ENCODE data around the gene UBAP1.

GRCh38 chr9:34211395-34211794 is 32.6 kb downstream of the UBAP1 start:
- TF ChIP-seq MAX (IDR thresholded peaks at IDR 0.05; ENCODE audit: low read depth) (no peak), EZH2phosphoT487 (IDR thresholded peaks at IDR 0.05; ENCODE audit: borderline replicate concordance, low read depth) (no peak), SMC3 (IDR thresholded peaks at IDR 0.05; ENCODE audit: low read depth, low read length) (no peak), POLR2AphosphoS5 (IDR thresholded peaks at IDR 0.05; ENCODE audit: low read depth, low read length) (no peak), RCOR1 (IDR thresholded peaks at IDR 0.05; ENCODE audit: low read length) (no peak), CTCF (IDR thresholded peaks at IDR 0.05) (no peak), YY1 (IDR thresholded peaks at IDR 0.05; ENCODE audit: low read depth) (no peak), REST (IDR thresholded peaks at IDR 0.05; ENCODE audit: low read depth, low read length) (no peak), RAD21 (IDR thresholded peaks at IDR 0.05; ENCODE audit: low read length) (no peak), MXI1 (IDR thresholded peaks at IDR 0.05; ENCODE audit: low read depth, low read length) (no peak), RXRA (IDR thresholded peaks at IDR 0.05; ENCODE audit: borderline replicate concordance, low read depth) (no peak), JUND (IDR thresholded peaks at IDR 0.05) (no peak)

All from SK-N-SH (cell line).